Peyer's patch (tissue), 4 donors: Measurements from ENCODE around the gene NFIB.

Experiments used
- POLR2A ChIP-seq, 2 donors: fragments of 450-650 bp; IDR thresholded peaks; one replicate each; pipeline ENCODE4 v1.5.1; 2017; ENCODE audit warnings: antibody characterized with exemption in 2 of 2, mild to moderate bottlenecking in 2 of 2, moderate library complexity in 2 of 2
- TF ChIP-seq, protein P1 (sequence below), 6 experiments: fragments of 450-650 bp in 4 of 6; fragments of 200-600 bp in 2 of 6; sonication (generic) in 1 of 6; IDR thresholded peaks; one replicate each; pipeline ENCODE4 v1.5.1; 2017 to 2019; ENCODE audit warnings: antibody characterized with exemption in 6 of 6, mild to moderate bottlenecking in 3 of 6, moderate library complexity in 1 of 6

DNA sequence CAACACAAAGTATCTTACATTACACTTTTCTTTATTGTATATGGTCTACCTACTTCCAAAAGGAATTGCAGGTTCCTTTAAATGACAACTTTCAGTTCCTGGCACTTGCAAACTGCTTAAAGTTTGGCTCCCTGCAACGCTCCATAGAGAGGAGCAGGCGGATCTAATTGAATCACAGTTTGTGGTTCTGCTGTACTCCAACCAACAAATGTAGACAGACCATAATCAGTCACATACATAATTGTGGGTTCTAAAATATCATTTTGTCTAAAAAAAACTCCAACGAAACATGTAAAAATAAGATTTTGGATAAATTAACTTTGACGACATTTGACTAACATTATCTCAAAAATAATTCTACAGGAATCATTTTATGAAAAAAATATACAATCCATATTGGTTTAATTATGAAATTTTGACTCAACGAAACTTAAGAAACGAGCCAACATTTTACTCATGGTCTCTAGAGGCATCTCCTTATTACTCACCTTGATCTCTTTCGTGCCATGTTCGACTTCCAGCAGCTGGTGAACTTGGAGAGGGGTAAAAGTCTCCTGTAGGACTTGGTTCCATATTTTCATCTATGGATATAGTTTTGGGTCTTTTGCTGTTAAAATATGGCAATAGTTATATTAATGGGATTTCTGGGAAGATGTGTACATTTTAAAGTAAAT, 167.6 kb downstream of the NFIB start:
- TF ChIP-seq, protein P1, sequence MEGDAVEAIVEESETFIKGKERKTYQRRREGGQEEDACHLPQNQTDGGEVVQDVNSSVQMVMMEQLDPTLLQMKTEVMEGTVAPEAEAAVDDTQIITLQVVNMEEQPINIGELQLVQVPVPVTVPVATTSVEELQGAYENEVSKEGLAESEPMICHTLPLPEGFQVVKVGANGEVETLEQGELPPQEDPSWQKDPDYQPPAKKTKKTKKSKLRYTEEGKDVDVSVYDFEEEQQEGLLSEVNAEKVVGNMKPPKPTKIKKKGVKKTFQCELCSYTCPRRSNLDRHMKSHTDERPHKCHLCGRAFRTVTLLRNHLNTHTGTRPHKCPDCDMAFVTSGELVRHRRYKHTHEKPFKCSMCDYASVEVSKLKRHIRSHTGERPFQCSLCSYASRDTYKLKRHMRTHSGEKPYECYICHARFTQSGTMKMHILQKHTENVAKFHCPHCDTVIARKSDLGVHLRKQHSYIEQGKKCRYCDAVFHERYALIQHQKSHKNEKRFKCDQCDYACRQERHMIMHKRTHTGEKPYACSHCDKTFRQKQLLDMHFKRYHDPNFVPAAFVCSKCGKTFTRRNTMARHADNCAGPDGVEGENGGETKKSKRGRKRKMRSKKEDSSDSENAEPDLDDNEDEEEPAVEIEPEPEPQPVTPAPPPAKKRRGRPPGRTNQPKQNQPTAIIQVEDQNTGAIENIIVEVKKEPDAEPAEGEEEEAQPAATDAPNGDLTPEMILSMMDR (IDR thresholded peaks at IDR 0.05) = no peak
- no peak for TF ChIP-seq POLR2A (IDR thresholded peaks at IDR 0.05)
